ENCODE data around the gene INS. TPM values are rescaled to one million over a fixed set of nuclear protein-coding genes. Genes with fewer than 3 reads are reported as not detected.

Gene INS
- total RNA-seq (ENCODE audit: insufficient read depth, low replicate concordance) = not detected

GRCh38 chr11:2160736-2161259 lies at the start of gene INS:
TSS of gene INS (minus strand) at chr11:2161209. CDS start at chr11:2160971, 238 bp downstream.
- DNase-seq (ENCODE audit: low spot score) = no peak

- DNase-seq (ENCODE audit: low spot score) = no peak
These were observed 49.5 kb upstream of the INS start for GRCh38 chr11:2210366-2211112.

- no peak for DNase-seq (ENCODE audit: low spot score)
These were observed 48.9 kb upstream of the INS start for GRCh38 chr11:2209900-2210321.

- no peak for DNase-seq (ENCODE audit: low spot score)
These were observed 48.4 kb upstream of the INS start for GRCh38 chr11:2209370-2209801.

- DNase-seq (ENCODE audit: low spot score) = no peak
These were observed 47.8 kb upstream of the INS start for GRCh38 chr11:2208691-2209369.

GRCh38 chr11:2207773-2208621 lies 47.0 kb upstream of the INS start:
- DNase-seq (ENCODE audit: low spot score) = no peak

- DNase-seq (ENCODE audit: low spot score) = no peak
These were observed 46.2 kb upstream of the INS start for GRCh38 chr11:2207212-2207611.

GRCh38 chr11:2205981-2206690 lies 45.1 kb upstream of the INS start:
- DNase-seq (ENCODE audit: low spot score) = no peak

- no peak for DNase-seq (ENCODE audit: low spot score)
These were observed 44.3 kb upstream of the INS start for GRCh38 chr11:2205214-2205720.

GRCh38 chr11:2204361-2205213 lies 43.6 kb upstream of the INS start:
- no peak for DNase-seq (ENCODE audit: low spot score)

- no peak for DNase-seq (ENCODE audit: low spot score)
These were observed 42.6 kb upstream of the INS start for GRCh38 chr11:2203440-2204259.

- peak; percentile 62 for DNase-seq (ENCODE audit: low spot score)
These were observed 42.0 kb upstream of the INS start for GRCh38 chr11:2202900-2203439.

GRCh38 chr11:2202071-2202899 lies 41.3 kb upstream of the INS start:
- peak; percentile 63 for DNase-seq (ENCODE audit: low spot score)

GRCh38 chr11:2201542-2201941 lies 40.5 kb upstream of the INS start:
- DNase-seq (ENCODE audit: low spot score) = no peak

- no peak for DNase-seq (ENCODE audit: low spot score)
These were observed 40.0 kb upstream of the INS start for GRCh38 chr11:2200957-2201519.

GRCh38 chr11:2200536-2200935 lies 39.5 kb upstream of the INS start:
- no peak for DNase-seq (ENCODE audit: low spot score)

- no peak for DNase-seq (ENCODE audit: low spot score)
These were observed 38.7 kb upstream of the INS start for GRCh38 chr11:2199466-2200341.
